ENCODE results near the gene UGGT2. TPM values are rescaled to one million over a fixed set of nuclear protein-coding genes. Genes with fewer than 3 reads are reported as not detected.
"Not testable (repeated sequence)": the region's sequence is repeated elsewhere in the genome, so short reads cannot be mapped to it uniquely, and the experiment has no call there.

UGGT2 gene
- total RNA-seq, 2 donors from 2014 or later, result 17.3 to 25.6 TPM

DNA sequence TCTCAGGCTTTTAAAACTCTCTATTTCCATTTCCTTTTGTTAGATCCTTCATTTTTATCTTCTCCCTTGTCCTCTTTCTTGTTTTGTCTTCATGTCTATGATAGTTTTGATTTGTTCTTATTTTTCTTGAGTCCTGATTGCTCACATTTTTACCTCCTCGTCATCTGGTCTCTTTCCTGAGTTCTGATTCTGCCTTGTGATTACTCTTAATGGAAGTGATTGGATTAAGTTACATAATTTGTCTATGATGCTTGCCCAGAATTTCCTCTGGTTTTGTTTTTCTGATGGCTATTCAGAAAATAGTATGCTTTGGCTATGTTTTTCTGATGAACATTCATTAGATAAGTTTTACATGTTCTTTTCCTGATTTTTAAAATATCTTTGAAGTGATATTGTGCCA, 273.7 kb downstream of the UGGT2 start:
- Histone ChIP-seq H3K27ac (no peak overlapping the region), H3K4me1 (peaks cover 0 to 4% of the 10 kb centered on the region in 2 donors), H3K9me3 (peaks cover 0 to 3% of the 10 kb centered on the region in 2 donors), H3K4me3 (no peak overlapping the region), H3K36me3 (peaks cover 4% of the 10 kb centered on the region), H3K27me3 (no peaks in the 10 kb centered on the region)
- TF ChIP-seq, protein P1, sequence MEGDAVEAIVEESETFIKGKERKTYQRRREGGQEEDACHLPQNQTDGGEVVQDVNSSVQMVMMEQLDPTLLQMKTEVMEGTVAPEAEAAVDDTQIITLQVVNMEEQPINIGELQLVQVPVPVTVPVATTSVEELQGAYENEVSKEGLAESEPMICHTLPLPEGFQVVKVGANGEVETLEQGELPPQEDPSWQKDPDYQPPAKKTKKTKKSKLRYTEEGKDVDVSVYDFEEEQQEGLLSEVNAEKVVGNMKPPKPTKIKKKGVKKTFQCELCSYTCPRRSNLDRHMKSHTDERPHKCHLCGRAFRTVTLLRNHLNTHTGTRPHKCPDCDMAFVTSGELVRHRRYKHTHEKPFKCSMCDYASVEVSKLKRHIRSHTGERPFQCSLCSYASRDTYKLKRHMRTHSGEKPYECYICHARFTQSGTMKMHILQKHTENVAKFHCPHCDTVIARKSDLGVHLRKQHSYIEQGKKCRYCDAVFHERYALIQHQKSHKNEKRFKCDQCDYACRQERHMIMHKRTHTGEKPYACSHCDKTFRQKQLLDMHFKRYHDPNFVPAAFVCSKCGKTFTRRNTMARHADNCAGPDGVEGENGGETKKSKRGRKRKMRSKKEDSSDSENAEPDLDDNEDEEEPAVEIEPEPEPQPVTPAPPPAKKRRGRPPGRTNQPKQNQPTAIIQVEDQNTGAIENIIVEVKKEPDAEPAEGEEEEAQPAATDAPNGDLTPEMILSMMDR (IDR thresholded peaks at IDR 0.05), result no peak
- no peak for DNase-seq (ENCODE audit: low spot score)

DNA sequence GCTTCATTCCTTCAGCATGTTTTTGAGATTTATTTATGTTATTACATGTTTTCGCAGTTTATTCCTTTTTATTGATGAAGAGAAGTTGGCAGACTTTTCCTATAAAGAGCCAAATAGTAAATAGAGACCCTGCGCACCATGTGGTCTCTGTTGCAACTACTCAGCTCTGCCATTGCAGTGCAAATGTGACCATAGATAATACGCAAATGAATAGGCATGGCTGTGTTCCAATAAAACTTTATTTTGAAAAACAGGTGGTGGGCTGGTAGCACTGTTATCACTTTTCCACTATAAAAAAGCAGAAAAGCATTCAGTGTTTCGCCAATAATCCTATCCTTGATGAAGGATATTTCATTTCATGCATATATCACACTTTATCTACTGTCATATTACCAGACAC, 281.3 kb downstream of the UGGT2 start:
- Histone ChIP-seq H3K36me3 (peaks cover 15% of the 10 kb centered on the region), H3K4me3 (no peak overlapping the region), H3K27ac (no peak overlapping the region), H3K4me1 (no peaks in the 10 kb centered on the region), H3K27me3 (no peaks in the 10 kb centered on the region), H3K9me3 (no peaks in the 10 kb centered on the region)
- no peak for DNase-seq (ENCODE audit: low spot score)
- TF ChIP-seq, protein P1 (IDR thresholded peaks at IDR 0.05), result no peak

DNA sequence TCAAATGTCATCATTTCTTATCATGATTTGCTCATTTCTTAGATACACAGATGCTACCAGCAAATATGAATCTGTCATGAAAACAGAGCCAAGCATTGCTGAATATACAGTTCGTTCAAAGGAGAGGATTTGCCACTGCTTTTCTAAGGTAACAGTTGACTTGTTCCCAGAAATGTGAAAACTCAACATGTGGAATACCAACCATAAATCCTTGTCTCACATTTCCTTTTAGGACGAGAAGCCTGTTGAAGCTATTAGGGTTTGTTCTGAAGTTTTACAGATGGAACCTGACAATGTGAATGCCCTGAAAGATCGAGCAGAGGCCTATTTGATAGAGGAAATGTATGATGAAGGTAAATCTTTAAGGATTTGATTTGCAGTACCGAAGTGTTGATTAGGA, 289.6 kb downstream of the UGGT2 start:
- Histone ChIP-seq H3K4me3 (no peak overlapping the region), H3K36me3 (peaks cover 35% of the 10 kb centered on the region), H3K4me1 (no peaks in the 10 kb centered on the region), H3K27me3 (no peaks in the 10 kb centered on the region), H3K9me3 (no peaks in the 10 kb centered on the region), H3K27ac (no peak overlapping the region)
- no peak for DNase-seq (ENCODE audit: low spot score)
- TF ChIP-seq, protein P1 (IDR thresholded peaks at IDR 0.05), result no peak

DNA sequence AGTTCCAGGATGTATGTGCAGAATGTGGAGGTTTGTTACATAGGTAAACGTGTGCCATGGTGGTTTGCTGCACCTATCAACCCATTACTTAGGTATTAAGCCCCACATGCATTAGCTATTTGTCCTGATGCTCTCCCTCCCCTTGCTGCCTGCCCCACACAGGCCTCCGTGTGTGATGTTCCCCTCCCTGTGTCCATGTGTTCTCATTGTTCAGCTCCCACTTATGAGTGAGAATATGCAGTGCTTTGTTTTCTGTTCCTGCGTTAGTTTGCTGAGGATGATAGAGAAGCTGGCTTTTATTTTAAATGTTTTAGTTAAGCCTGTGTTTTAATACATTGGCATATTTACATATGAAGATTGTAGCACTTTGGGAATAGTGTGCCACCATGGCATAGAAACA, 290.6 kb downstream of the UGGT2 start:
- H3K27me3 ChIP-seq; H3K4me1 ChIP-seq; H3K9me3 ChIP-seq; H3K27ac ChIP-seq; H3K4me3 ChIP-seq; DNase-seq (ENCODE audit: low spot score): not testable (repeated sequence)
- H3K36me3 ChIP-seq, result peaks cover 31% of the 10 kb centered on the region

DNA sequence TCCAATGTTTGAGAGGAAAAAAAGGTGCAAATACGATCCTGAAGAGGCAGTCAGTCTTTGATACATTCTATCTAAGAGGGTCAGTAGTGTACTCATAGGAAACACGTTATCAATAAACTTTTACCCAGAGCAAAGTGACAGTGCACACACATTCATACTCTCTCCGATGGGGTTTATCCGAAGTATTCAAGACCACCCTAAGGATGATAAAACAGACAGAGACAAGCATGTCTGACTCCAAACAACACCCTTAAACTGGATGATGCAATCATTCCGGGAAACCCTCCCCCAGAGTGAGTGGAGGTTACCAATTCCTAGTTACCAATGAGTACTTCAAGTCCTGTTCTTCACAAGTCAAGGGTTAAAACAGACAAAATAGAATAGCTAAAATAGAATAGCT, 297.1 kb downstream of the UGGT2 start:
- H3K9me3 ChIP-seq, result no peaks in the 10 kb centered on the region
- no peak overlapping the region for H3K4me3 ChIP-seq
- TF ChIP-seq, protein P1 (IDR thresholded peaks at IDR 0.05), result no peak
- H3K27ac ChIP-seq, result no peak overlapping the region
- peaks cover 1% of the 10 kb centered on the region for H3K36me3 ChIP-seq
- H3K27me3 ChIP-seq, result no peaks in the 10 kb centered on the region
- no peak for DNase-seq (ENCODE audit: low spot score)
- H3K4me1 ChIP-seq, result peaks cover 0 to 7% of the 10 kb centered on the region in 2 donors

DNA sequence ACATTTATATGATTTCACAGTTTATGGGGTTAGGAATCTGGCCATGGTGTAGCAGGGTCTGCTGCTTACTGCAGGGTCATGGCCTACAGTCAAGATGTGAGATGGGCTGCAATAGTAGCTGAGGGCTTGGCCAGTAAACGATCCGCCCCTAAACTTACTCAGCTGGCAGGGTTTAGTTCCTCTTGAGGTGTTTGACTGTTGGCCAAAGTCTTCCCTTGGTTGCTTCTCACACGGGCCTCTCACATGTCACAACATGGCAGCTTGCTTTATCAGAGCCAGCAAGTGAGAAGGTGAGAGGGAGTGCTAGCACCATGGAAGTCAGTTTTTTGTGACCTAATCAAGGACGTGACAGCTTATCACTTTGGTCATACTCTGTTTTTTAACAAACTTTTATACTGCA, 299.1 kb downstream of the UGGT2 start:
- H3K27me3 ChIP-seq, result no peaks in the 10 kb centered on the region
- no peak for DNase-seq (ENCODE audit: low spot score)
- H3K36me3 ChIP-seq, result no peaks in the 10 kb centered on the region
- no peak overlapping the region for H3K4me3 ChIP-seq
- H3K9me3 ChIP-seq, result no peaks in the 10 kb centered on the region
- TF ChIP-seq, protein P1 (IDR thresholded peaks at IDR 0.05), result no peak
- no peak overlapping the region for H3K27ac ChIP-seq
- peaks cover 0 to 7% of the 10 kb centered on the region in 2 donors for H3K4me1 ChIP-seq

Measured in right atrium auricular region (tissue), 2 donors.